GM12878 (cell line): ENCODE data around the gene CARD10. TPM values are rescaled to one million over a fixed set of nuclear protein-coding genes. Genes with fewer than 3 reads are reported as not detected.

ENCODE experiments used
- ATAC-seq: fragments of 200-7000 bp; cut with Tn5 transposase; 3 replicates; pipeline ENCODE4 v1.9.1; 2020; ENCODE audit warnings: mild to moderate bottlenecking, moderate library complexity
- BruUV-seq: library from RNA; stranded (reverse); fragments of 400-500 nt; replicated peaks from 2 replicates; lab custom pipeline; 2021; lab: Mats Ljungman, UMichigan
- CTCF ChIA-PET: fragments of 300-600 bp; sonication (Branson Sonifier 250); formaldehyde crosslinking; extraction: SDS; loops from one replicate; lab custom pipeline; 2021; ENCODE audit warnings: inconsistent platforms; lab: Yijun Ruan, JAX
- POLR2A ChIA-PET: fragments of 350-600 bp; formaldehyde crosslinking; extraction: SDS; loops from one replicate; lab custom pipeline; 2021; ENCODE audit warnings: inconsistent platforms; lab: Charles Lee
- RAD21 ChIA-PET: fragments of 300-600 bp; sonication (Branson Sonifier 250); formaldehyde crosslinking; loops from one replicate; lab custom pipeline; 2023; ENCODE audit warnings: antibody characterized with exemption; ENCODE audit not compliant: unreplicated experiment; lab: Charles Lee
- SMC1A ChIA-PET: fragments of 300-600 bp; sonication (Branson Sonifier 250); formaldehyde crosslinking; loops from one replicate; lab custom pipeline; 2023; ENCODE audit not compliant: unreplicated experiment, uncharacterized antibody; lab: Charles Lee
- DNase-seq: peaks from one replicate; pipeline ENCODE4 v3.0.0-alpha.2; 2011; ENCODE audit warnings: low read depth, low spot score
- FAIRE-seq: peaks from 3 replicates; lab custom pipeline; 2011; peaks lifted over from hg19 to GRCh38; lab: Jason Lieb, UNC
- H2AFZ ChIP-seq: 2 replicates; pipeline ENCODE4 v1.6.0; 2011; ENCODE audit warnings: low read depth, low read length, control low read depth; ENCODE audit not compliant: control insufficient read depth
- H3K27ac ChIP-seq: 2 replicates; pipeline ENCODE4 v1.5.1; 2011; ENCODE audit warnings: control low read depth; ENCODE audit not compliant: control insufficient read depth, insufficient read depth
- H3K27me3 ChIP-seq, 2 experiments: replicated peaks in 1 of 2; 2 replicates each; pipeline versions ENCODE4 v1.6.0 to v1.6.1; 2011; ENCODE audit warnings: low read length in 1 of 2; ENCODE audit not compliant: control insufficient read depth in 2 of 2, insufficient read depth in 2 of 2
- H3K36me3 ChIP-seq, 2 experiments: 2 replicates each; pipeline ENCODE4 v1.5.1; 2011; ENCODE audit warnings: low read length in 1 of 2; ENCODE audit not compliant: control insufficient read depth in 2 of 2, insufficient read depth in 2 of 2
- H3K4me1 ChIP-seq: 2 replicates; pipeline ENCODE4 v1.6.1; 2011; ENCODE audit warnings: mild to moderate bottlenecking, low read length, moderate library complexity, mixed read lengths; ENCODE audit not compliant: control insufficient read depth, insufficient read depth
- H3K4me2 ChIP-seq: 2 replicates; pipeline ENCODE4 v1.6.0; 2011; ENCODE audit warnings: control low read depth; ENCODE audit not compliant: control insufficient read depth, insufficient read depth
- H3K4me3 ChIP-seq: fragments of 200-600 bp; sonication (generic); 2 replicates; pipeline ENCODE4 v1.5.1; 2016
- H3K79me2 ChIP-seq: 2 replicates; pipeline ENCODE4 v1.6.0; 2011; ENCODE audit warnings: low read length; ENCODE audit not compliant: control insufficient read depth, insufficient read depth
- H3K9ac ChIP-seq: 2 replicates; pipeline ENCODE4 v1.8.0; 2011; ENCODE audit warnings: low read length, control low read depth, mixed read lengths; ENCODE audit not compliant: control insufficient read depth, insufficient read depth
- H3K9me3 ChIP-seq: replicated peaks from 3 replicates; pipeline ENCODE4 v1.5.1; 2011; ENCODE audit warnings: mild to moderate bottlenecking, low read length; ENCODE audit not compliant: control insufficient read depth, insufficient read depth
- H4K20me1 ChIP-seq: 2 replicates; pipeline ENCODE4 v1.6.0; 2011; ENCODE audit not compliant: control insufficient read depth, insufficient read depth
- ATF3 ChIP-seq: IDR thresholded peaks from 2 replicates; pipeline ENCODE4 v1.6.1; 2011; ENCODE audit warnings: low read depth, mild to moderate bottlenecking, low read length, moderate library complexity, borderline replicate concordance; ENCODE audit errors: extremely low read depth
- CTCF ChIP-seq, 3 experiments: IDR thresholded peaks in 2 of 3; conservative IDR thresholded peaks in 1 of 3; 2 replicates each; pipeline ENCODE4 v1.5.1; 2011; ENCODE audit warnings: low read depth in 3 of 3, low read length in 3 of 3, mild to moderate bottlenecking in 3 of 3, control low read depth in 2 of 3, moderate library complexity in 2 of 3, inconsistent platforms in 1 of 3, mixed read lengths in 1 of 3; ENCODE audit not compliant: control insufficient read depth in 2 of 3, insufficient read depth in 1 of 3; ENCODE audit errors: extremely low read depth in 1 of 3
- HDAC2 ChIP-seq: fragments of 200-600 bp; sonication (generic); IDR thresholded peaks from 2 replicates; pipeline ENCODE4 v1.6.1; 2017
- NFYB ChIP-seq: IDR thresholded peaks from 2 replicates; pipeline ENCODE4 v1.6.1; 2011; ENCODE audit warnings: low read depth, mild to moderate bottlenecking, low read length, improper control_type of control experiment, moderate library complexity; ENCODE audit not compliant: insufficient read depth
- NR2F1 ChIP-seq: fragments of 450-650 bp; conservative IDR thresholded peaks from 2 replicates; pipeline ENCODE4 v1.6.1; 2017; ENCODE audit warnings: mild to moderate bottlenecking
- PAX5 ChIP-seq: IDR thresholded peaks from 2 replicates; pipeline ENCODE4 v1.6.1; 2011; ENCODE audit warnings: low read depth, low read length, borderline replicate concordance
- POLR2AphosphoS2 ChIP-seq: IDR thresholded peaks from 2 replicates; pipeline ENCODE4 v1.6.1; 2011; ENCODE audit warnings: low read depth, mild to moderate bottlenecking, low read length, improper control_type of control experiment, moderate library complexity
- RAD21 ChIP-seq: IDR thresholded peaks from 2 replicates; pipeline ENCODE4 v1.6.1; 2011; ENCODE audit warnings: mild to moderate bottlenecking, low read depth, low read length, moderate library complexity; ENCODE audit not compliant: insufficient read depth
- RFX5 ChIP-seq: IDR thresholded peaks from 2 replicates; pipeline ENCODE4 v1.6.1; 2011; ENCODE audit warnings: low read depth, low read length, improper control_type of control experiment
- SIN3A ChIP-seq: IDR thresholded peaks from 2 replicates; pipeline ENCODE4 v1.6.1; 2012; ENCODE audit warnings: low read depth, low read length, improper control_type of control experiment
- SMC3 ChIP-seq: IDR thresholded peaks from 2 replicates; pipeline ENCODE4 v1.6.1; 2011; ENCODE audit warnings: low read length, improper control_type of control experiment, borderline replicate concordance
- YY1 ChIP-seq: IDR thresholded peaks from 2 replicates; pipeline ENCODE4 v1.6.1; 2011; ENCODE audit warnings: low read depth, mild to moderate bottlenecking, low read length
- WGBS: methylation state at CpG from one replicate; pipeline ENCODE4 v1.1.6; 2016; ENCODE audit warnings: low lambda C conversion rate; ENCODE audit not compliant: insufficient replicate concordance, insufficient coverage; ENCODE audit errors: missing lambda C conversion rate; 5-methylcytosine and 5-hydroxymethylcytosine counted together
- in situ Hi-C: fragments of 300-500 bp; cut with MboI; formaldehyde crosslinking; loops from 9 replicates; pipeline ENCODE4 v1.14.3; 2018; ENCODE audit warnings: mixed read lengths
- intact Hi-C: fragments of 100-400 bp; cut with micrococcal nuclease; formaldehyde crosslinking; loops from one replicate; pipeline ENCODE4 v1.14.2; 2022; ENCODE audit not compliant: unreplicated experiment
- polyA plus RNA-seq, 11 experiments: library from polyadenylated mRNA; depleted of rRNA in 4 of 11; unstranded in 6 of 11; stranded (reverse) in 5 of 11; fragments of >200 nt; fragmentation: Nextera tagmentation in 4 of 11; fragmentation: Illumina TruSeq in 1 of 11; extraction: Ambion mirVana in 4 of 11; extraction: Trizol in 1 of 11; gene quantifications; 1 replicate in 1 of 11; 2 replicates in 10 of 11; pipeline versions ENCODE4 v1.2.1 to v1.2.3, GENCODE V29; 2011 to 2016; ENCODE audit warnings: inconsistent platforms in 2 of 11, missing spikeins in 2 of 11, low read depth in 1 of 11
- total RNA-seq, 4 experiments: library from RNA; depleted of rRNA in 3 of 4; stranded (reverse); fragments of >200 nt in 3 of 4; fragmentation: Illumina TruSeq in 1 of 4; extraction: Trizol in 1 of 4; gene quantifications; 2 replicates each; pipeline versions ENCODE4 v1.2.1 to v1.2.3, GENCODE V29; 2013 to 2021

Gene CARD10
- total and polyA plus RNA-seq, 10 of the 15 experiments (the other 5 are each of a cell fraction or from before 2014, with no cell fraction given) = 0.08 to 0.10 (median 0.10) TPM; not detected in 7

- RAD21 ChIA-PET = interaction anchor here (0.5 to 3.2 kb wide), 4 partner anchors 27 to 568 kb away, joined by 3 to 12 read pairs (median 4); no protein-coding TSS in a partner anchor
- no peak for ATAC-seq
- FAIRE-seq = no peak
- H3K4me3 ChIP-seq = no peak overlapping the region
- peaks cover 0 to 3% of the 10 kb centered on the region in 2 experiments; a peak in 2 of 4 replicates for H3K27me3 ChIP-seq
- no TSS peak for BruUV-seq
- intact Hi-C loops (no loop called here), in situ Hi-C loops (no loop called here)
- H3K4me1 ChIP-seq = no peaks in the 10 kb centered on the region
- SMC1A ChIA-PET = interaction anchor here (1.4 kb wide), 1 partner anchor 27 kb away, joined by 6 read pairs; no protein-coding TSS in a partner anchor
- no peak overlapping the region for H3K9ac ChIP-seq
- no peak overlapping the region for H3K27ac ChIP-seq
- H3K79me2 ChIP-seq = no peaks in the 10 kb centered on the region
- POLR2A ChIA-PET = interaction anchor here (0.5 kb wide), 1 partner anchor 683 kb away, joined by 3 read pairs; the partner anchor contains the start of gene PLA2G6
- no peak for DNase-seq
- no peak overlapping the region for H2AFZ ChIP-seq
- WGBS = 23% methylated on average over 12 of the region's 12 CpGs
- CTCF ChIA-PET = interaction anchor here (0.6 to 11.5 kb wide), 6 partner anchors 13 to 169 kb away, joined by 3 to 75 read pairs (median 3); partner anchors contain the start of gene MFNG
- no peak for TF ChIP-seq POLR2AphosphoS2
- TF ChIP-seq NR2F1 = peak; percentile 42; the same call in 1 of the 2 replicates
- no peaks in the 10 kb centered on the region for H3K9me3 ChIP-seq
- H3K36me3 ChIP-seq = no peaks in the 10 kb centered on the region
- H4K20me1 ChIP-seq = no peaks in the 10 kb centered on the region
- no peak overlapping the region for H3K4me2 ChIP-seq
Observed at GRCh38 chr22:37499027-37499707, 20.0 kb downstream of the CARD10 start.

GRCh38 chr22:37498289-37498909, 20.8 kb downstream of the CARD10 start:
- H3K27me3 ChIP-seq = peaks cover 0 to 3% of the 10 kb centered on the region in 2 experiments; a peak in 2 of 4 replicates
- ChIA-PET POLR2A (no interaction called here), CTCF (interaction anchor here (0.6 to 11.5 kb wide), 10 partner anchors 10 to 184 kb away, joined by 3 to 75 read pairs (median 4); partner anchors contain the start of gene MFNG), RAD21 (interaction anchor here (1.1 to 3.2 kb wide), 3 partner anchors 26 to 93 kb away, joined by 3 to 12 read pairs (median 4); no protein-coding TSS in a partner anchor), SMC1A (interaction anchor here (1.0 to 1.4 kb wide), 4 partner anchors 13 to 35 kb away, joined by 3 to 6 read pairs (median 3); partner anchors contain the start of gene MFNG)
- 11% methylated on average over 14 of the region's 15 CpGs for WGBS
- no peak overlapping the region for H2AFZ ChIP-seq
- in situ Hi-C loops = no loop called here
- no peaks in the 10 kb centered on the region for H3K9me3 ChIP-seq
- H4K20me1 ChIP-seq = no peaks in the 10 kb centered on the region
- DNase-seq (peak; percentile 15), ATAC-seq (peak; percentile 97), FAIRE-seq (no peak)
- H3K36me3 ChIP-seq = no peaks in the 10 kb centered on the region
- no peak overlapping the region for H3K4me3 ChIP-seq
- no peak overlapping the region for H3K27ac ChIP-seq
- H3K9ac ChIP-seq = no peak overlapping the region
- intact Hi-C loops = no loop called here
- H3K4me1 ChIP-seq = no peaks in the 10 kb centered on the region
- no TSS peak for BruUV-seq
- no peaks in the 10 kb centered on the region for H3K79me2 ChIP-seq
- H3K4me2 ChIP-seq = no peak overlapping the region
- TF ChIP-seq PAX5 (peak; percentile 64; the same call in 1 of the 2 replicates), CTCF (IDR thresholded peaks at IDR 0.05 in 2 of 3, conservative IDR thresholded peaks at IDR 0.05 in 1 of 3; ENCODE audit: control insufficient read depth in 2 of 3, extremely low read depth in 1 of 3, insufficient read depth in 1 of 3, low read depth in 3 of 3, low read length in 3 of 3) (peak; percentile 71 to 83 (median 71)), HDAC2 (no peak), ATF3 (no peak), YY1 (0 out of 2 replicates have a peak, but pooled peaks have one; percentile 20), RFX5 (no peak), RAD21 (peak; percentile 54), SMC3 (peak; percentile 44; the same call in 1 of the 2 replicates), SIN3A (no peak), NFYB (0 out of 2 replicates have a peak, but pooled peaks have one; percentile 29)
